ENCODE results near the gene CYLD.

The CYLD gene

DNA sequence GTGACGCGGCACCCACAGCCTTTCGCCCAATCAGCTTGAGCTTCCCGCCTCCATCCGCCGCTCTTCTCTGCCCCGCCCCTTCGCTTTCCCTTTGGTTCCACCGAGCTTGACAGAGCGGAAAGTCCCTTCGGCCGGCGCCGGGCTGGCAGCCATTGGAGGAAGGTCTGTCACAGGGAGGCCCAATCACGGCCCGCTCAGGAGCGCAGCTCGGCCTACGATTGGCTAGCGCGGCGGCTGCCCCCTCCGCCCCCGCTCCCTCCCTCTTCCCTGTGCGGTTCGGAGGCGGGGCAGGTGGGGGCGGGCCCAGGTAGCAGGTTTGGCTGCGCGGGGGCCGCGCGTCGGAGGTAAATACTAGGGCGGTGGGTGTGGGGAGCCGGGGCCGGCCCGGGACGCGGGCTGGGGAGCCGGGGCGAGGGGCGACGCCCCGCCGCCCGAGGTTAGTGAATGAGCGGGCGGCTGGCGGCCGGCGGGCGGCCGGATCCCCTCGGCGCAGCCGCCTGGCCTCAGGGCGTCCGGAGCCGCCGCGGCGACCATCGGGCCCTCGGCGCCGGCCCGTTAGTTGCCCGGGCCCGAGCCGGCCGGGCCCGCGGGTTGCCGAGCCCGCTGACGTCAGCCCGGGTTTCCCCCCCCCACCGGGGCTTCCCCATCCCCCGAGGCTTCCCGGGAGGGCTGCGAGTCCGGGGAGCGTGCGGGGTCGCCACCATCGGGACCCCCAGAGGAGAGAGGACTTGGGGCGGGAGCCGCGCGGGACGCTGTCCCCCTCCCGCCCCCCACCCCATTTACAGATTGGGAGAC, at the start of gene CYLD:
Gene CYLD (plus strand): TSS at position 306 of the 795 bp plus-strand sequence. CDS start 7,613 bp downstream, outside the sequence.
- POLR2A ChIA-PET, result interaction anchor here (0.6 to 1.2 kb wide), 2 partner anchors 11 to 536 kb away, joined by 4 to 5 read pairs; no protein-coding TSS in a partner anchor
- peaks cover 9 to 12% of the 10 kb centered on the region in 2 experiments for H3K36me3 ChIP-seq (ENCODE audit: control insufficient read depth in 2 of 2, insufficient read depth in 1 of 2, low read length in 2 of 2)
- H3K9me3 ChIP-seq (ENCODE audit: control insufficient read depth, insufficient read depth, low read depth, low read length), result no peaks in the 10 kb centered on the region
- H3K27ac ChIP-seq (ENCODE audit: extremely low read depth, low read depth, low read length), result no peak within 1 kb of the TSS; the same call in 1 of the 2 replicates
- CTCF ChIA-PET, result interaction anchor here (0.6 to 1.1 kb wide), 8 partner anchors 9 to 783 kb away, joined by 3 to 5 read pairs (median 3); no protein-coding TSS in a partner anchor
- H3K4me3 ChIP-seq (ENCODE audit: low read depth, low read length), result peak within 1 kb of the TSS; percentile 65
- peaks cover 5% of the 10 kb centered on the region for H3K4me1 ChIP-seq (ENCODE audit: control insufficient read depth, insufficient read depth, low read length)
- TF ChIP-seq ZNF76 (tag by site-specific recombination; IDR thresholded peaks at IDR 0.05; ENCODE audit: borderline replicate concordance, low read depth) (peak; percentile 59; the same call in 1 of the 2 replicates), KLF9 (tag by site-specific recombination; IDR thresholded peaks at IDR 0.05; ENCODE audit: low read depth) (peak; percentile 98), KLF10 (tag by site-specific recombination; IDR thresholded peaks at IDR 0.05) (peak; percentile 93; the same call in 1 of the 2 replicates), ZNF571 (tag by site-specific recombination; IDR thresholded peaks at IDR 0.05) (no peak), SCRT1 (tag by site-specific recombination; IDR thresholded peaks at IDR 0.05; ENCODE audit: borderline replicate concordance) (no peak), KLF8 (tag by site-specific recombination; IDR thresholded peaks at IDR 0.05) (peak; percentile 78), ZNF561 (tag by site-specific recombination; IDR thresholded peaks at IDR 0.05; ENCODE audit: borderline replicate concordance) (peak; percentile 50; the same call in 1 of the 2 replicates), YY2 (tag by site-specific recombination; IDR thresholded peaks at IDR 0.05) (peak; percentile 75), ZBTB21 (tag by site-specific recombination; IDR thresholded peaks at IDR 0.05) (no peak), ZNF394 (tag by site-specific recombination; IDR thresholded peaks at IDR 0.05; ENCODE audit: borderline replicate concordance) (no peak), KLF16 (tag by site-specific recombination; IDR thresholded peaks at IDR 0.05) (peak; percentile 93), SP2 (tag by site-specific recombination; IDR thresholded peaks at IDR 0.05) (peak; percentile 98), OVOL3 (tag by site-specific recombination; IDR thresholded peaks at IDR 0.05) (no peak), ZXDB (tag by site-specific recombination; IDR thresholded peaks at IDR 0.05) (peak; percentile 65), IKZF3 (tag by site-specific recombination; IDR thresholded peaks at IDR 0.05) (no peak), BCL11A (tag by site-specific recombination; IDR thresholded peaks at IDR 0.05; ENCODE audit: low read depth) (no peak), SALL2 (tag by site-specific recombination; IDR thresholded peaks at IDR 0.05; ENCODE audit: borderline replicate concordance) (no peak), ZNF292 (tag by site-specific recombination; IDR thresholded peaks at IDR 0.05; ENCODE audit: borderline replicate concordance, low read depth) (no peak), ZNF610 (tag by site-specific recombination; IDR thresholded peaks at IDR 0.05; ENCODE audit: borderline replicate concordance) (no peak), ZNF132 (tag by site-specific recombination; IDR thresholded peaks at IDR 0.05; ENCODE audit: borderline replicate concordance) (no peak), ZFHX2 (tag by site-specific recombination; conservative IDR thresholded peaks at IDR 0.05) (peak; percentile 97)
- TF ChIP-seq, protein P1, sequence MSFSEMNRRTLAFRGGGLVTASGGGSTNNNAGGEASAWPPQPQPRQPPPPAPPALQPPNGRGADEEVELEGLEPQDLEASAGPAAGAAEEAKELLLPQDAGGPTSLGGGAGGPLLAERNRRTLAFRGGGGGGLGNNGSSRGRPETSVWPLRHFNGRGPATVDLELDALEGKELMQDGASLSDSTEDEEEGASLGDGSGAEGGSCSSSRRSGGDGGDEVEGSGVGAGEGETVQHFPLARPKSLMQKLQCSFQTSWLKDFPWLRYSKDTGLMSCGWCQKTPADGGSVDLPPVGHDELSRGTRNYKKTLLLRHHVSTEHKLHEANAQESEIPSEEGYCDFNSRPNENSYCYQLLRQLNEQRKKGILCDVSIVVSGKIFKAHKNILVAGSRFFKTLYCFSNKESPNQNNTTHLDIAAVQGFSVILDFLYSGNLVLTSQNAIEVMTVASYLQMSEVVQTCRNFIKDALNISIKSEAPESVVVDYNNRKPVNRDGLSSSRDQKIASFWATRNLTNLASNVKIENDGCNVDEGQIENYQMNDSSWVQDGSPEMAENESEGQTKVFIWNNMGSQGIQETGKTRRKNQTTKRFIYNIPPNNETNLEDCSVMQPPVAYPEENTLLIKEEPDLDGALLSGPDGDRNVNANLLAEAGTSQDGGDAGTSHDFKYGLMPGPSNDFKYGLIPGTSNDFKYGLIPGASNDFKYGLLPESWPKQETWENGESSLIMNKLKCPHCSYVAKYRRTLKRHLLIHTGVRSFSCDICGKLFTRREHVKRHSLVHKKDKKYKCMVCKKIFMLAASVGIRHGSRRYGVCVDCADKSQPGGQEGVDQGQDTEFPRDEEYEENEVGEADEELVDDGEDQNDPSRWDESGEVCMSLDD (tag by site-specific recombination; IDR thresholded peaks at IDR 0.05), result no peak
- TF ChIP-seq, protein P2, sequence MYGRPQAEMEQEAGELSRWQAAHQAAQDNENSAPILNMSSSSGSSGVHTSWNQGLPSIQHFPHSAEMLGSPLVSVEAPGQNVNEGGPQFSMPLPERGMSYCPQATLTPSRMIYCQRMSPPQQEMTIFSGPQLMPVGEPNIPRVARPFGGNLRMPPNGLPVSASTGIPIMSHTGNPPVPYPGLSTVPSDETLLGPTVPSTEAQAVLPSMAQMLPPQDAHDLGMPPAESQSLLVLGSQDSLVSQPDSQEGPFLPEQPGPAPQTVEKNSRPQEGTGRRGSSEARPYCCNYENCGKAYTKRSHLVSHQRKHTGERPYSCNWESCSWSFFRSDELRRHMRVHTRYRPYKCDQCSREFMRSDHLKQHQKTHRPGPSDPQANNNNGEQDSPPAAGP (tag by site-specific recombination; IDR thresholded peaks at IDR 0.05), result peak; percentile 46; the same call in 1 of the 2 replicates
- TF ChIP-seq, protein P3, sequence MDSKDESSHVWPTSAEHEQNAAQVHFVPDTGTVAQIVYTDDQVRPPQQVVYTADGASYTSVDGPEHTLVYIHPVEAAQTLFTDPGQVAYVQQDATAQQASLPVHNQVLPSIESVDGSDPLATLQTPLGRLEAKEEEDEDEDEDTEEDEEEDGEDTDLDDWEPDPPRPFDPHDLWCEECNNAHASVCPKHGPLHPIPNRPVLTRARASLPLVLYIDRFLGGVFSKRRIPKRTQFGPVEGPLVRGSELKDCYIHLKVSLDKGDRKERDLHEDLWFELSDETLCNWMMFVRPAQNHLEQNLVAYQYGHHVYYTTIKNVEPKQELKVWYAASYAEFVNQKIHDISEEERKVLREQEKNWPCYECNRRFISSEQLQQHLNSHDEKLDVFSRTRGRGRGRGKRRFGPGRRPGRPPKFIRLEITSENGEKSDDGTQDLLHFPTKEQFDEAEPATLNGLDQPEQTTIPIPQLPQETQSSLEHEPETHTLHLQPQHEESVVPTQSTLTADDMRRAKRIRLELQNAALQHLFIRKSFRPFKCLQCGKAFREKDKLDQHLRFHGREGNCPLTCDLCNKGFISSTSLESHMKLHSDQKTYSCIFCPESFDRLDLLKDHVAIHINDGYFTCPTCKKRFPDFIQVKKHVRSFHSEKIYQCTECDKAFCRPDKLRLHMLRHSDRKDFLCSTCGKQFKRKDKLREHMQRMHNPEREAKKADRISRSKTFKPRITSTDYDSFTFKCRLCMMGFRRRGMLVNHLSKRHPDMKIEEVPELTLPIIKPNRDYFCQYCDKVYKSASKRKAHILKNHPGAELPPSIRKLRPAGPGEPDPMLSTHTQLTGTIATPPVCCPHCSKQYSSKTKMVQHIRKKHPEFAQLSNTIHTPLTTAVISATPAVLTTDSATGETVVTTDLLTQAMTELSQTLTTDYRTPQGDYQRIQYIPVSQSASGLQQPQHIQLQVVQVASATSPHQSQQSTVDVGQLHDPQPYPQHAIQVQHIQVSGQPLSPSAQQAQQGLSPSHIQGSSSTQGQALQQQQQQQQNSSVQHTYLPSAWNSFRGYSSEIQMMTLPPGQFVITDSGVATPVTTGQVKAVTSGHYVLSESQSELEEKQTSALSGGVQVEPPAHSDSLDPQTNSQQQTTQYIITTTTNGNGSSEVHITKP (tag by site-specific recombination; IDR thresholded peaks at IDR 0.05), result peak; percentile 43; the same call in 1 of the 2 replicates
- TF ChIP-seq, protein P4, sequence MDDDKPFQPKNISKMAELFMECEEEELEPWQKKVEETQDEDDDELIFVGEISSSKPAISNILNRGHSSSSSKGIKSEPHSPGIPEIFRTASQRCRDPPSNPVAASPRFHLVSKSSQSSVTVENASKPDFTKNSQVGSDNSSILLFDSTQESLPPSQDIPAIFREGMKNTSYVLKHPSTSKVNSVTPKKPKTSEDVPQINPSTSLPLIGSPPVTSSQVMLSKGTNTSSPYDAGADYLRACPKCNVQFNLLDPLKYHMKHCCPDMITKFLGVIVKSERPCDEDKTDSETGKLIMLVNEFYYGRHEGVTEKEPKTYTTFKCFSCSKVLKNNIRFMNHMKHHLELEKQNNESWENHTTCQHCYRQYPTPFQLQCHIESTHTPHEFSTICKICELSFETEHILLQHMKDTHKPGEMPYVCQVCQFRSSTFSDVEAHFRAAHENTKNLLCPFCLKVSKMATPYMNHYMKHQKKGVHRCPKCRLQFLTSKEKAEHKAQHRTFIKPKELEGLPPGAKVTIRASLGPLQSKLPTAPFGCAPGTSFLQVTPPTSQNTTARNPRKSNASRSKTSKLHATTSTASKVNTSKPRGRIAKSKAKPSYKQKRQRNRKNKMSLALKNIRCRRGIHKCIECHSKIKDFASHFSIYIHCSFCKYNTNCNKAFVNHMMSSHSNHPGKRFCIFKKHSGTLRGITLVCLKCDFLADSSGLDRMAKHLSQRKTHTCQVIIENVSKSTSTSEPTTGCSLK (tag by site-specific recombination; IDR thresholded peaks at IDR 0.05), result no peak
- TF ChIP-seq, protein P5, sequence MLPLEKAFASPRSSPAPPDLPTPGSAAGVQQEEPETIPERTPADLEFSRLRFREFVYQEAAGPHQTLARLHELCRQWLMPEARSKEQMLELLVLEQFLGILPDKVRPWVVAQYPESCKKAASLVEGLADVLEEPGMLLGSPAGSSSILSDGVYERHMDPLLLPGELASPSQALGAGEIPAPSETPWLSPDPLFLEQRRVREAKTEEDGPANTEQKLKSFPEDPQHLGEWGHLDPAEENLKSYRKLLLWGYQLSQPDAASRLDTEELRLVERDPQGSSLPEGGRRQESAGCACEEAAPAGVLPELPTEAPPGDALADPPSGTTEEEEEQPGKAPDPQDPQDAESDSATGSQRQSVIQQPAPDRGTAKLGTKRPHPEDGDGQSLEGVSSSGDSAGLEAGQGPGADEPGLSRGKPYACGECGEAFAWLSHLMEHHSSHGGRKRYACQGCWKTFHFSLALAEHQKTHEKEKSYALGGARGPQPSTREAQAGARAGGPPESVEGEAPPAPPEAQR (tag by site-specific recombination; IDR thresholded peaks at IDR 0.05), result no peak

All from HEK293 (cell line).